ENCODE data around the gene SPAG9.
A peak's percentile ranks its signal among the peaks of the same experiment; 100 is the strongest.

The SPAG9 gene

GRCh38 chr17:50949128-50949988, 171.3 kb downstream of the SPAG9 start:
- Histone ChIP-seq H3K9me2 (replicated peaks; ENCODE audit: insufficient read depth, low read length) (no peaks in the 10 kb centered on the region), H3K27ac (ENCODE audit: low read length) (peak overlapping the region; percentile 59; the same call in 1 of the 2 replicates), H3K4me2 (ENCODE audit: low read depth, low read length) (peak overlapping the region; percentile 58; the same call in 1 of the 2 replicates), H3K4me3 (ENCODE audit: low read length) (no peak overlapping the region), H3K4me1 (ENCODE audit: low read length) (peaks cover 17% of the 10 kb centered on the region), H3K9me3 (replicated peaks; ENCODE audit: insufficient read depth, low read length) (no peaks in the 10 kb centered on the region), H3K79me2 (ENCODE audit: low read length) (no peaks in the 10 kb centered on the region), H4K20me1 (ENCODE audit: insufficient read depth, low read length) (no peaks in the 10 kb centered on the region), H3F3A (ENCODE audit: insufficient read depth, low read length) (peaks cover 9% of the 10 kb centered on the region; the same call in 1 of the 2 replicates), H3K36me3 (replicated peaks; ENCODE audit: insufficient read depth, low read length) (no peaks in the 10 kb centered on the region), H2AFZ (ENCODE audit: low read length) (peak overlapping the region; percentile 79), H3K27me3 (replicated peaks; ENCODE audit: insufficient read depth, low read length) (no peaks in the 10 kb centered on the region), H3K9ac (ENCODE audit: low read length) (peak overlapping the region; percentile 41)
- TF ChIP-seq EZH2phosphoT487 (IDR thresholded peaks at IDR 0.05; ENCODE audit: low read length) (no peak), CTCF (IDR thresholded peaks at IDR 0.05; ENCODE audit: low read length) (no peak), EZH2 (optimal IDR thresholded peaks at IDR 0.05; ENCODE audit: low read depth, low read length) (no peak)
- DNase-seq: no peak

- H3K9me3 ChIP-seq (replicated peaks; ENCODE audit: insufficient read depth, low read length): no peaks in the 10 kb centered on the region
- peaks cover 20% of the 10 kb centered on the region for H3K4me1 ChIP-seq (ENCODE audit: low read length)
- no peaks in the 10 kb centered on the region for H3K27me3 ChIP-seq (replicated peaks; ENCODE audit: insufficient read depth, low read length)
- TF ChIP-seq EZH2 (optimal IDR thresholded peaks at IDR 0.05; ENCODE audit: low read depth, low read length): no peak
- TF ChIP-seq CTCF (IDR thresholded peaks at IDR 0.05; ENCODE audit: low read length): no peak
- TF ChIP-seq EZH2phosphoT487 (IDR thresholded peaks at IDR 0.05; ENCODE audit: low read length): no peak
- no peak overlapping the region for H3K27ac ChIP-seq (ENCODE audit: low read length)
- H3K36me3 ChIP-seq (replicated peaks; ENCODE audit: insufficient read depth, low read length): no peaks in the 10 kb centered on the region
- peaks cover 9% of the 10 kb centered on the region; the same call in 1 of the 2 replicates for H3F3A ChIP-seq (ENCODE audit: insufficient read depth, low read length)
- H3K79me2 ChIP-seq (ENCODE audit: low read length): no peaks in the 10 kb centered on the region
- no peak overlapping the region for H3K9ac ChIP-seq (ENCODE audit: low read length)
- H3K4me2 ChIP-seq (ENCODE audit: low read depth, low read length): no peak overlapping the region
- H4K20me1 ChIP-seq (ENCODE audit: insufficient read depth, low read length): no peaks in the 10 kb centered on the region
- no peak overlapping the region for H3K4me3 ChIP-seq (ENCODE audit: low read length)
- no peaks in the 10 kb centered on the region for H3K9me2 ChIP-seq (replicated peaks; ENCODE audit: insufficient read depth, low read length)
- H2AFZ ChIP-seq (ENCODE audit: low read length): no peak overlapping the region
- DNase-seq: no peak
Observed at GRCh38 chr17:50948711-50949110, 172.0 kb downstream of the SPAG9 start.

GRCh38 chr17:50947782-50948543, 172.7 kb downstream of the SPAG9 start:
- no peak overlapping the region for H3K4me3 ChIP-seq (ENCODE audit: low read length)
- H2AFZ ChIP-seq (ENCODE audit: low read length): no peak overlapping the region
- H3K27me3 ChIP-seq (replicated peaks; ENCODE audit: insufficient read depth, low read length): no peaks in the 10 kb centered on the region
- no peaks in the 10 kb centered on the region for H4K20me1 ChIP-seq (ENCODE audit: insufficient read depth, low read length)
- no peaks in the 10 kb centered on the region for H3K9me2 ChIP-seq (replicated peaks; ENCODE audit: insufficient read depth, low read length)
- H3K9me3 ChIP-seq (replicated peaks; ENCODE audit: insufficient read depth, low read length): no peaks in the 10 kb centered on the region
- no peaks in the 10 kb centered on the region for H3K36me3 ChIP-seq (replicated peaks; ENCODE audit: insufficient read depth, low read length)
- no peak overlapping the region for H3K9ac ChIP-seq (ENCODE audit: low read length)
- H3K79me2 ChIP-seq (ENCODE audit: low read length): no peaks in the 10 kb centered on the region
- no peak for DNase-seq
- H3F3A ChIP-seq (ENCODE audit: insufficient read depth, low read length): peaks cover 9% of the 10 kb centered on the region; the same call in 1 of the 2 replicates
- H3K4me2 ChIP-seq (ENCODE audit: low read depth, low read length): no peak overlapping the region
- peaks cover 24% of the 10 kb centered on the region for H3K4me1 ChIP-seq (ENCODE audit: low read length)
- TF ChIP-seq CTCF (IDR thresholded peaks at IDR 0.05; ENCODE audit: low read length): no peak
- no peak for TF ChIP-seq EZH2 (optimal IDR thresholded peaks at IDR 0.05; ENCODE audit: low read depth, low read length)
- no peak for TF ChIP-seq EZH2phosphoT487 (IDR thresholded peaks at IDR 0.05; ENCODE audit: low read length)
- no peak overlapping the region for H3K27ac ChIP-seq (ENCODE audit: low read length)

Measured in MM.1S (cell line).